Lower lobe of right lung (tissue), 2 donors: ENCODE results near the gene PHB1. TPM values are rescaled to one million over a fixed set of nuclear protein-coding genes. Genes with fewer than 3 reads are reported as not detected.

Source experiments
- ATAC-seq, 2 donors: fragments of 200-7000 bp; cut with Tn5 transposase; one replicate each; pipeline ENCODE4 v1.9.1; 2020 to 2022; ENCODE audit warnings: mild to moderate bottlenecking in 2 of 2, moderate library complexity in 2 of 2
- DNase-seq: peaks from one replicate; pipeline ENCODE4 v3.0.0-alpha.2; 2020
- H3K27ac ChIP-seq: fragments of 200-600 bp; one replicate; pipeline ENCODE4 v1.8.0; 2022
- H3K27me3 ChIP-seq: fragments of 200-600 bp; one replicate; pipeline ENCODE4 v1.8.0; 2022; ENCODE audit warnings: low read depth
- H3K36me3 ChIP-seq: fragments of 200-600 bp; one replicate; pipeline ENCODE4 v1.8.0; 2022; ENCODE audit warnings: mild to moderate bottlenecking
- H3K4me1 ChIP-seq: fragments of 200-600 bp; one replicate; pipeline ENCODE4 v1.8.0; 2022
- H3K4me3 ChIP-seq: fragments of 200-600 bp; one replicate; pipeline ENCODE4 v1.8.0; 2022; ENCODE audit warnings: mild to moderate bottlenecking
- H3K9me3 ChIP-seq: fragments of 200-600 bp; one replicate; pipeline ENCODE4 v1.8.0; 2022
- intact Hi-C: fragments of 100-400 bp; cut with DNase I; formaldehyde crosslinking; loops from one replicate; pipeline ENCODE4 v1.11.0; 2022
- total RNA-seq: library from RNA; stranded (reverse); fragmentation: NEBNext Ultra II Directional; extraction: Animal tissue kit (Norgen Biotek cat#: 25700); gene quantifications from one replicate; pipeline ENCODE4 v1.2.1, GENCODE V29; 2021
- TF ChIP-seq, protein P1 (sequence below): fragments of 200-600 bp; IDR thresholded peaks from one replicate; pipeline ENCODE4 v1.8.0; 2022; ENCODE audit warnings: antibody characterized with exemption, mild to moderate bottlenecking
- donor health status: DM: no; HTN: yes; CAD: no; lungs with severe emphysema.

The PHB1 gene
- total RNA-seq, 1 donor from 2014 or later = 113 TPM

DNA sequence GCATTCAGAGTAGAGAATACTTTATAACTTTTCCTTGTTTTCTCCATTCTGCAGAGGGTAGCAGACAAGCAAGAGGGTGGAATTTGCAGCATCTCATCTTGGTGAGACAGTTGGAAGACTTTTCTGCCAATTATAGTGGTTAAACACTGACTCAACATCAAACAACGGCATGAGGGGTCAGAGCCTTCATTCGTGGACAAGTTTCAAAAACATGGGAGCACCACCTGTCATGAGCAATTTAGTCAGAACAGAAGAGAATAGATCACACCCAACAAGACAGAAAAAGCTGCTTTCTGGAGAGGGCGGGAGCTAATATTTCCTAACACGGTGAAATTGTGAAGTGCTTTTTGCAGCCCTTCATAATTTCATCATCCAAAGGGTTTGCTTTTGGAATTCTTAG, 34.8 kb downstream of the PHB1 start:
- no peaks in the 10 kb centered on the region for H3K9me3 ChIP-seq
- no peaks in the 10 kb centered on the region for H3K36me3 ChIP-seq
- TF ChIP-seq, protein P1, sequence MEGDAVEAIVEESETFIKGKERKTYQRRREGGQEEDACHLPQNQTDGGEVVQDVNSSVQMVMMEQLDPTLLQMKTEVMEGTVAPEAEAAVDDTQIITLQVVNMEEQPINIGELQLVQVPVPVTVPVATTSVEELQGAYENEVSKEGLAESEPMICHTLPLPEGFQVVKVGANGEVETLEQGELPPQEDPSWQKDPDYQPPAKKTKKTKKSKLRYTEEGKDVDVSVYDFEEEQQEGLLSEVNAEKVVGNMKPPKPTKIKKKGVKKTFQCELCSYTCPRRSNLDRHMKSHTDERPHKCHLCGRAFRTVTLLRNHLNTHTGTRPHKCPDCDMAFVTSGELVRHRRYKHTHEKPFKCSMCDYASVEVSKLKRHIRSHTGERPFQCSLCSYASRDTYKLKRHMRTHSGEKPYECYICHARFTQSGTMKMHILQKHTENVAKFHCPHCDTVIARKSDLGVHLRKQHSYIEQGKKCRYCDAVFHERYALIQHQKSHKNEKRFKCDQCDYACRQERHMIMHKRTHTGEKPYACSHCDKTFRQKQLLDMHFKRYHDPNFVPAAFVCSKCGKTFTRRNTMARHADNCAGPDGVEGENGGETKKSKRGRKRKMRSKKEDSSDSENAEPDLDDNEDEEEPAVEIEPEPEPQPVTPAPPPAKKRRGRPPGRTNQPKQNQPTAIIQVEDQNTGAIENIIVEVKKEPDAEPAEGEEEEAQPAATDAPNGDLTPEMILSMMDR = no peak
- ATAC-seq (peak in 1 of 2 donors; percentile 37), DNase-seq (no peak)
- no peak overlapping the region for H3K4me3 ChIP-seq
- no peaks in the 10 kb centered on the region for H3K4me1 ChIP-seq
- no peak overlapping the region for H3K27ac ChIP-seq
- no peaks in the 10 kb centered on the region for H3K27me3 ChIP-seq
- intact Hi-C loops = no loop called here

DNA sequence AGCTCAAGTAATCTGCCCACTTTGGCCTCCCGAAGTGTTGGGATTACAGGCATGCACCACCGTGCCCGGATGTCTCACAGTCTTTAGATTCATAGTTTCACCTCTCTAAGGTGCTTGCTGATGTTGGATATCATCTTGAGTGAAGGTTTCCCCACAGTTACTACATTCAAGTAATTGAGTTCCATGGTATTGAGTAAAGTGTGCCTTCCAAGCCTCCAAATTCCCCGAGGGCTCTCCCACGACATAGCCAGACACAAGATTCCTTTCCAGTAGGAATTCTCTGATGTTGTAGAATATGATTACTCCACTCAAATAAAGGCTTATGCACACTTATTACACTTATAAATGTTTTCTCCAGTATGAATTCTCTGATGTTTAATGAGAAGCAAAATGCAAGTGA, 36.4 kb downstream of the PHB1 start:
- no peak for ATAC-seq

DNA sequence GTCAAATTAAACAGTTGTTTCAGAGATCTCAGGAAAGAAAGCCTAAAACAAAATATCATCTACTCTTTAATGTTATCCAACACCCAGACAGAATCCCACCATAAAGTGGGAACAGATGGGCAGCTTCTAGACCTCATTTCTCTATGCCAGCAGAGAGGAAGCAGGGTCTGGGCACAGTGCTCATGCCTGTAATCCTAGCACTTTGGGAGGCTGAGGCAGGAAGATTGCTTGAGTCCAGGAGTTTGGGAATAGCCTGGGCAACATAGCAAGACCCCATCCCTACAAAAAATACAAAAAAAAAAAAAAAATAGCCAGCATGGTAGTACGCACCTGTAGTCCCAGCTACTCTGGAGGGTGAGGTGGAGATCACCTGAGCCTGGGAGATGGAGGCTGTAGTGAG, 39.1 kb downstream of the PHB1 start:
- Histone ChIP-seq H3K36me3 (no peaks in the 10 kb centered on the region), H3K27ac (no peak overlapping the region), H3K9me3 (no peaks in the 10 kb centered on the region), H3K27me3 (no peaks in the 10 kb centered on the region), H3K4me1 (no peaks in the 10 kb centered on the region), H3K4me3 (no peak overlapping the region)
- TF ChIP-seq, protein P1 = no peak
- DNase-seq (no peak), ATAC-seq (no peak)
- intact Hi-C loops = no loop called here

More for the DNA sequence above, 36.4 kb downstream of the PHB1 start:
- Histone ChIP-seq H3K9me3 (no peaks in the 10 kb centered on the region), H3K27me3 (no peaks in the 10 kb centered on the region), H3K4me3 (no peak overlapping the region), H3K4me1 (no peaks in the 10 kb centered on the region), H3K27ac (no peak overlapping the region), H3K36me3 (no peaks in the 10 kb centered on the region)
- intact Hi-C loops = no loop called here
- TF ChIP-seq, protein P1 = no peak
- no peak for DNase-seq

DNA sequence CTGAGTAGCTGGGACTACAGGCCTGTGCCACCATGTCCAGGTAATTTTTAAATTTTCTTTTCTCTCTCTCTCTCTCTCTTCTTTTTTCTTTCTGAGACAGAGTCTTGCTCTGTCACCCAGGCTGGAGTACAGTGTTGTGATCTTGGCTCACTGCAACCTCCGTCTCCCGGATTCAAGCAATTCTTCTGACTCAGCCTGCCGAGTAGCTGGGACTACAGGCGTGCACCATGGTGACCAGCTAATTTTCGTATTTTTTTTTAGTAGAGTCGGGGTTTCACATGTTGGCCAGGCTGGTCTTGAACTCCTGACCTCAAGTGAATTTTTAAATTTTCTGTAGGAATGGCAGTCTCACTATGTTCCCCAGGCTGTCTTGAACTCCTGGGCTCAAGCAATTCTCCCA, 41.6 kb downstream of the PHB1 start:
- Histone ChIP-seq H3K9me3 (no peaks in the 10 kb centered on the region), H3K27ac (no peak overlapping the region), H3K36me3 (no peaks in the 10 kb centered on the region), H3K27me3 (no peaks in the 10 kb centered on the region), H3K4me1 (no peaks in the 10 kb centered on the region), H3K4me3 (no peak overlapping the region)
- TF ChIP-seq, protein P1 = no peak
- DNase-seq (no peak), ATAC-seq (no peak)
- intact Hi-C loops = no loop called here

DNA sequence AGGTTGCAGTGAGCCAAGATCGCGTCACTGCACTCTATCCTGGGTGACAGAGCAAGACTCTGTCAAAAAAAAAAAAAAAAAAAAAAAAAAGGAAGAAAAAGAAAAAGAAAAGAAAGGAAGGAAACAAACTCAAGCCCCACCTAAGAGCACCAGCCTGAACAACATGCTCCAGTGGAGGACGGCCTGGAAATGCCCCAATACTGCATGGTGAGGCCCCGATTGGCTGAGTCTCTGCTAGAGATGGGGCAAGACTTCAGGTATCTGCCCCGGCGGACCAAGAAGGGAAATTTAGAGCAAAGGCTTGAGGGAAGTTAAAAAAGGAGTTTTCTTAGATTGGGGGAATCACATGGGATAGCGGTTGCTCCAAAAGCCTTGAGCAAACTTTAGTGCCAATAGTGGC, 42.3 kb downstream of the PHB1 start:
- Histone ChIP-seq H3K27me3 (no peaks in the 10 kb centered on the region), H3K27ac (no peak overlapping the region), H3K36me3 (no peaks in the 10 kb centered on the region), H3K9me3 (no peaks in the 10 kb centered on the region), H3K4me1 (no peaks in the 10 kb centered on the region), H3K4me3 (no peak overlapping the region)
- ATAC-seq (no peak), DNase-seq (no peak)
- intact Hi-C loops = no loop called here
- TF ChIP-seq, protein P1 = no peak
